CD4-positive, alpha-beta T cell (primary cell): ENCODE data around the gene XDH. TPM values are rescaled to one million over a fixed set of nuclear protein-coding genes. Genes with fewer than 3 reads are reported as not detected.

Experiments used
- ATAC-seq: fragments of 200-7000 bp; cut with Tn5 transposase; one replicate; pipeline ENCODE4 v1.10.0; 2022; ENCODE audit warnings: mild to moderate bottlenecking; ENCODE audit not compliant: poor library complexity
- CTCF ChIA-PET: fragments of 350-600 bp; sonication (Branson Sonifier 250); formaldehyde crosslinking; loops from one replicate; lab custom pipeline; 2021; ENCODE audit warnings: antibody characterized with exemption, inconsistent platforms; lab: Charles Lee
- POLR2A ChIA-PET: fragments of 350-600 bp; sonication (Branson Sonifier 250); formaldehyde crosslinking; loops from one replicate; lab custom pipeline; 2021; ENCODE audit warnings: antibody characterized with exemption, inconsistent platforms; lab: Charles Lee
- DNase-seq, 14 experiments: peaks; one replicate each; pipeline ENCODE4 v3.0.0-alpha.2; 2013 to 2020; ENCODE audit warnings: mixed read lengths in 2 of 14
- H3K27ac ChIP-seq, 2 donors: one replicate each; pipeline versions ENCODE4 v1.5.1 to v1.7.0; 2013; ENCODE audit warnings: low read length in 2 of 2, low read depth in 1 of 2, mild to moderate bottlenecking in 1 of 2
- H3K27me3 ChIP-seq, 2 experiments: 1 replicate in 1 of 2; 2 replicates in 1 of 2; pipeline versions ENCODE4 v1.6.1 to v1.7.0; 2013; ENCODE audit warnings: low read length in 2 of 2, control low read depth in 1 of 2, mild to moderate bottlenecking in 1 of 2, moderate library complexity in 1 of 2; ENCODE audit not compliant: insufficient read depth in 2 of 2, control insufficient read depth in 1 of 2
- H3K36me3 ChIP-seq: one replicate; pipeline ENCODE4 v1.6.1; 2013; ENCODE audit warnings: low read length, control low read depth; ENCODE audit not compliant: insufficient read depth
- H3K4me1 ChIP-seq: one replicate; pipeline ENCODE4 v1.6.1; 2013; ENCODE audit warnings: low read length, control low read depth; ENCODE audit not compliant: insufficient read depth
- H3K4me3 ChIP-seq: one replicate; pipeline ENCODE4 v1.5.1; 2013; ENCODE audit warnings: mild to moderate bottlenecking, low read length, moderate library complexity
- H3K9me3 ChIP-seq, 2 experiments: 1 replicate in 1 of 2; 2 replicates in 1 of 2; pipeline versions ENCODE4 v1.6.1 to v1.7.0; 2013; ENCODE audit warnings: low read length in 2 of 2, mild to moderate bottlenecking in 2 of 2, control low read depth in 1 of 2, moderate library complexity in 1 of 2; ENCODE audit not compliant: control insufficient read depth in 1 of 2, insufficient read depth in 1 of 2
- H3K27ac Mint-ChIP-seq: one replicate; pipeline ENCODE4 v1.8.0; 2020; ENCODE audit warnings: mixed read lengths
- H3K27me3 Mint-ChIP-seq: one replicate; pipeline ENCODE4 v1.8.0; 2021; ENCODE audit warnings: mixed read lengths
- H3K36me3 Mint-ChIP-seq: one replicate; pipeline ENCODE4 v1.8.0; 2021; ENCODE audit warnings: low read depth, mixed read lengths
- H3K4me1 Mint-ChIP-seq: one replicate; pipeline ENCODE4 v1.8.0; 2021; ENCODE audit warnings: low read depth, mixed read lengths
- H3K4me3 Mint-ChIP-seq: one replicate; pipeline ENCODE4 v1.8.0; 2020; ENCODE audit warnings: mild to moderate bottlenecking, mixed read lengths
- H3K9me3 Mint-ChIP-seq: one replicate; pipeline ENCODE4 v1.8.0; 2020; ENCODE audit warnings: mixed read lengths
- intact Hi-C, 2 experiments: fragments of 100-400 bp; cut with DNase I in 1 of 2; cut with micrococcal nuclease in 1 of 2; formaldehyde crosslinking; loops; one replicate each; pipeline versions ENCODE4 v1.15.1 to v1.9.0; 2023 to 2025; cut with DNase I, micrococcal nuclease
- total RNA-seq, 174 experiments: library from RNA in 2 of 174; stranded (reverse) in 2 of 174; gene quantifications; one replicate each; pipeline ENCODE4 v1.2.3 and lab custom pipeline; 2021 to 2026
- TF ChIP-seq, protein P1 (sequence below): fragments of 200-600 bp; IDR thresholded peaks from one replicate; pipeline ENCODE4 v1.8.0; 2022; ENCODE audit warnings: antibody characterized with exemption, mild to moderate bottlenecking

XDH gene
- total RNA-seq, 2 experiments from 2014 or later: 0.05 TPM; not detected in 1

DNA sequence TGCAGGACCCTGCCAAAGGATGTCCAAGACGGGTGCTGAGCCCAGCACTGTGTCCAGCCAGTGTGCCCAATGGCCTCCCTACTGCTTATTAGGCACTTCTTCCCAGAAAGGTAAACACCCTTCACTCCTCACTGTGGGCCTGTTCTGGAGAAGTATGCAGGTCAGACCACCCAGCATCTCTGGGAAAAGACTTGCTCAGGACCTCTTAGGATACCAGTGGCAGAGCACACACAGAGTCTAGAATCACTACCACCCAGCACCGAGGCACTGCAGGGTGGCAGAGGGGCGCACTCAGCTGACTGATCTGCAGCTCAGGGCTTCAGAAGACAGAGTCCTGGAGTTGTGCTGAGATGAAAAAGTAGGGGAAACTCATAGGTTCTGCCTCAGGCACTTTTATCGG lies 25.8 kb downstream of the XDH start:
- no peaks in the 10 kb centered on the region for H3K27me3 ChIP-seq
- TF ChIP-seq, protein P1, sequence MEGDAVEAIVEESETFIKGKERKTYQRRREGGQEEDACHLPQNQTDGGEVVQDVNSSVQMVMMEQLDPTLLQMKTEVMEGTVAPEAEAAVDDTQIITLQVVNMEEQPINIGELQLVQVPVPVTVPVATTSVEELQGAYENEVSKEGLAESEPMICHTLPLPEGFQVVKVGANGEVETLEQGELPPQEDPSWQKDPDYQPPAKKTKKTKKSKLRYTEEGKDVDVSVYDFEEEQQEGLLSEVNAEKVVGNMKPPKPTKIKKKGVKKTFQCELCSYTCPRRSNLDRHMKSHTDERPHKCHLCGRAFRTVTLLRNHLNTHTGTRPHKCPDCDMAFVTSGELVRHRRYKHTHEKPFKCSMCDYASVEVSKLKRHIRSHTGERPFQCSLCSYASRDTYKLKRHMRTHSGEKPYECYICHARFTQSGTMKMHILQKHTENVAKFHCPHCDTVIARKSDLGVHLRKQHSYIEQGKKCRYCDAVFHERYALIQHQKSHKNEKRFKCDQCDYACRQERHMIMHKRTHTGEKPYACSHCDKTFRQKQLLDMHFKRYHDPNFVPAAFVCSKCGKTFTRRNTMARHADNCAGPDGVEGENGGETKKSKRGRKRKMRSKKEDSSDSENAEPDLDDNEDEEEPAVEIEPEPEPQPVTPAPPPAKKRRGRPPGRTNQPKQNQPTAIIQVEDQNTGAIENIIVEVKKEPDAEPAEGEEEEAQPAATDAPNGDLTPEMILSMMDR: no peak
- DNase-seq (no peak), ATAC-seq (no peak)
- H3K4me3 ChIP-seq: no peak overlapping the region
- no peaks in the 10 kb centered on the region for H3K36me3 Mint-ChIP-seq
- CTCF ChIA-PET: no interaction called here
- no peaks in the 10 kb centered on the region for H3K4me1 Mint-ChIP-seq
- no peaks in the 10 kb centered on the region for H3K4me1 ChIP-seq
- H3K9me3 Mint-ChIP-seq: no peaks in the 10 kb centered on the region
- no peak overlapping the region for H3K4me3 Mint-ChIP-seq
- no peak overlapping the region for H3K27ac Mint-ChIP-seq
- H3K36me3 ChIP-seq: no peaks in the 10 kb centered on the region
- H3K27ac ChIP-seq: no peak overlapping the region
- POLR2A ChIA-PET: no interaction called here
- no peaks in the 10 kb centered on the region for H3K9me3 ChIP-seq
- peaks cover 5% of the 10 kb centered on the region for H3K27me3 Mint-ChIP-seq
- intact Hi-C loops: no loop called here

DNA sequence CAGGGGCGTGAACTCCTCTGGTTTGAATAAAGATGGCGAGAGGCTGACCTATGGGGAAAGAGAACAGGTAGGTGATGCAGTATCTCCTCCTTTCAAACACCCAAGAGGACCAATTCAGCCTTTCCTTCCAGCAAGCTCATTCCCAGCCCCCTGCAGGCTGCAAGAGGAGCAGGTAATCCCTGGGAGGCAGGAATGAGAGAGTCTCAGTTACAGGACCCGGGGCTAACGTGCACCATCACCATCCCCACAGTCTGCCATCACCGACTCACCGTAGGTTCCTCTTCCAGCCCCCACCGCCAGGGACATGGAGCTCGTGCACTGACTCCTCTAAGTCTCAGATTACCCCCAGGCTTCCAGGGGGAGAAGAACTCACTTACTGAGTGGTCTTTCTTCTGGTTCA lies 26.7 kb downstream of the XDH start:
- CTCF ChIA-PET: no interaction called here
- no peak for ATAC-seq
- no peak overlapping the region for H3K27ac Mint-ChIP-seq

GRCh38 chr2:31386648-31387047 lies 27.9 kb downstream of the XDH start:
- Histone ChIP-seq H3K4me1 (no peaks in the 10 kb centered on the region), H3K4me3 (no peak overlapping the region), H3K36me3 (no peaks in the 10 kb centered on the region), H3K27ac (no peak overlapping the region), H3K9me3 (no peaks in the 10 kb centered on the region), H3K27me3 (no peaks in the 10 kb centered on the region)
- ATAC-seq: no peak
- TF ChIP-seq, protein P1: no peak
- Mint-ChIP-seq H3K9me3 (no peaks in the 10 kb centered on the region), H3K4me3 (no peak overlapping the region), H3K27ac (no peak overlapping the region), H3K36me3 (no peaks in the 10 kb centered on the region), H3K27me3 (peaks cover 5% of the 10 kb centered on the region), H3K4me1 (no peaks in the 10 kb centered on the region)
- ChIA-PET POLR2A (no interaction called here), CTCF (no interaction called here)
- no peak for DNase-seq
- intact Hi-C loops: no loop called here

More for the DNA sequence above, 26.7 kb downstream of the XDH start:
- TF ChIP-seq, protein P1: no peak
- Histone ChIP-seq H3K9me3 (no peaks in the 10 kb centered on the region), H3K27me3 (no peaks in the 10 kb centered on the region), H3K27ac (no peak overlapping the region), H3K36me3 (no peaks in the 10 kb centered on the region), H3K4me1 (no peaks in the 10 kb centered on the region), H3K4me3 (no peak overlapping the region)
- no peak for DNase-seq
- POLR2A ChIA-PET: no interaction called here
- Mint-ChIP-seq H3K36me3 (no peaks in the 10 kb centered on the region), H3K27me3 (peaks cover 5% of the 10 kb centered on the region), H3K9me3 (no peaks in the 10 kb centered on the region), H3K4me1 (no peaks in the 10 kb centered on the region), H3K4me3 (no peak overlapping the region)
- intact Hi-C loops: no loop called here
